HFFc6 (cell line): ENCODE results near the gene ARAP1. TPM values are rescaled to one million over a fixed set of nuclear protein-coding genes. Genes with fewer than 3 reads are reported as not detected.
A peak's percentile ranks its signal among the peaks of the same experiment; 100 is the strongest.

ENCODE experiments used
- DNase-seq: peaks from one replicate; pipeline ENCODE4 v3.0.0-alpha.2; 2018
- H3K27ac Mint-ChIP-seq: 2 replicates; pipeline ENCODE4 v1.8.0; 2020; ENCODE audit warnings: mild to moderate bottlenecking, mixed read lengths
- H3K27me3 Mint-ChIP-seq: 2 replicates; pipeline ENCODE4 v1.8.0; 2021; ENCODE audit warnings: mild to moderate bottlenecking, moderate library complexity, mixed read lengths; ENCODE audit not compliant: insufficient read depth
- H3K36me3 Mint-ChIP-seq: 2 replicates; pipeline ENCODE4 v1.8.0; 2021; ENCODE audit warnings: low read depth, mixed read lengths
- H3K4me1 Mint-ChIP-seq: 2 replicates; pipeline ENCODE4 v1.8.0; 2020; ENCODE audit warnings: low read depth, mixed read lengths
- H3K4me3 Mint-ChIP-seq: 2 replicates; pipeline ENCODE4 v1.8.0; 2020; ENCODE audit warnings: mild to moderate bottlenecking, moderate library complexity, mixed read lengths
- H3K9me3 Mint-ChIP-seq: 2 replicates; pipeline ENCODE4 v1.8.0; 2020; ENCODE audit warnings: mild to moderate bottlenecking, mixed read lengths
- total RNA-seq, 6 experiments: library from RNA; stranded (reverse); fragmentation: NEBNext Ultra II Directional; extraction: Animal tissue kit (Norgen Biotek cat#: 25700); gene quantifications; 2 replicates in 1 of 6; 3 replicates in 5 of 6; pipeline ENCODE4 v1.2.3, GENCODE V29; 2021
- TF ChIP-seq, protein P1 (sequence below): fragments of 200-600 bp; sonication (generic); IDR thresholded peaks from 2 replicates; pipeline ENCODE4 v1.5.0; 2021; ENCODE audit warnings: antibody characterized with exemption, mild to moderate bottlenecking

Gene ARAP1
- total RNA-seq, 6 experiments from 2014 or later, result 42.5 to 49.0 (median 46.8) TPM

DNA sequence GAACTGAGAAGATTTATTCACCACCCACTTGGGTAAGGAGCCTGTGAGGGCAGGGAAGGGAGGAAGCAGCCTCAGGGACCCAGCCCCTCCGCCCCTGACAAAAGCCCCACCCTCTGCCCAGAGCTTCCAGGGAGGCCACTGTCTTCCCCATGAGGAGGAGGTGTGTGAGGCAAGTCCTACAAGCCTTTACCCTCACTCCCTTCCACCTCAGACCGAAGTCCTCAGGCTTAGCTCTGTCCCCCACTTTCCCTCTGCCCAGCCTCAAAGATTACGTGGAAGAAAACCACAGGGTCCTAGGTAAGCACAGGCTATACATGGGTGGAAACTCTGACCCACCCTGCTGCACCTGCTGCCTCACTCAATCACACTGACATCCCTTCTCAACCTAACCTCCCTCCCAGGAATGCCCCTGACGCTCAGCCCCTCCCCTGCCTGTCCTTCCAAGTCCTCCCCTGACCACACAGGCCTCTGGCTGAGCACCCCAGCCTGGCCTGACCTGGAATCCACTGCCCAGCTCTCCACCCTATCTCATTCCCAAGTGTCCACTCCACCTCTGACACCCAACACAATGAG is 3.6 kb upstream of the ARAP1 start:
- Mint-ChIP-seq H3K4me3 (no peak overlapping the region), H3K4me1 (peaks cover 44% of the 10 kb centered on the region), H3K36me3 (peaks cover 18% of the 10 kb centered on the region), H3K27me3 (peaks cover 9% of the 10 kb centered on the region), H3K27ac (peak overlapping the region; percentile 6; the same call in 1 of the 2 replicates), H3K9me3 (peaks cover 12% of the 10 kb centered on the region)
- TF ChIP-seq, protein P1, sequence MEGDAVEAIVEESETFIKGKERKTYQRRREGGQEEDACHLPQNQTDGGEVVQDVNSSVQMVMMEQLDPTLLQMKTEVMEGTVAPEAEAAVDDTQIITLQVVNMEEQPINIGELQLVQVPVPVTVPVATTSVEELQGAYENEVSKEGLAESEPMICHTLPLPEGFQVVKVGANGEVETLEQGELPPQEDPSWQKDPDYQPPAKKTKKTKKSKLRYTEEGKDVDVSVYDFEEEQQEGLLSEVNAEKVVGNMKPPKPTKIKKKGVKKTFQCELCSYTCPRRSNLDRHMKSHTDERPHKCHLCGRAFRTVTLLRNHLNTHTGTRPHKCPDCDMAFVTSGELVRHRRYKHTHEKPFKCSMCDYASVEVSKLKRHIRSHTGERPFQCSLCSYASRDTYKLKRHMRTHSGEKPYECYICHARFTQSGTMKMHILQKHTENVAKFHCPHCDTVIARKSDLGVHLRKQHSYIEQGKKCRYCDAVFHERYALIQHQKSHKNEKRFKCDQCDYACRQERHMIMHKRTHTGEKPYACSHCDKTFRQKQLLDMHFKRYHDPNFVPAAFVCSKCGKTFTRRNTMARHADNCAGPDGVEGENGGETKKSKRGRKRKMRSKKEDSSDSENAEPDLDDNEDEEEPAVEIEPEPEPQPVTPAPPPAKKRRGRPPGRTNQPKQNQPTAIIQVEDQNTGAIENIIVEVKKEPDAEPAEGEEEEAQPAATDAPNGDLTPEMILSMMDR, result no peak
- no peak for DNase-seq

- H3K36me3 Mint-ChIP-seq, result peaks cover 12% of the 10 kb centered on the region; the same call in 1 of the 2 replicates
- no peak for DNase-seq
- H3K27ac Mint-ChIP-seq, result no peak overlapping the region
- H3K27me3 Mint-ChIP-seq, result peaks cover 9% of the 10 kb centered on the region
- H3K4me1 Mint-ChIP-seq, result peaks cover 46% of the 10 kb centered on the region
- no peak overlapping the region for H3K4me3 Mint-ChIP-seq
- peaks cover 6% of the 10 kb centered on the region; the same call in 1 of the 2 replicates for H3K9me3 Mint-ChIP-seq
- TF ChIP-seq, protein P1, result no peak
These were observed 2.4 kb upstream of the ARAP1 start for GRCh38 chr11:72754544-72755155.

GRCh38 chr11:72754149-72754543 is 1.9 kb upstream of the ARAP1 start:
- Mint-ChIP-seq H3K27me3 (peaks cover 9% of the 10 kb centered on the region), H3K9me3 (peaks cover under 1% of the 10 kb centered on the region; the same call in 1 of the 2 replicates)
- DNase-seq, result no peak

DNA sequence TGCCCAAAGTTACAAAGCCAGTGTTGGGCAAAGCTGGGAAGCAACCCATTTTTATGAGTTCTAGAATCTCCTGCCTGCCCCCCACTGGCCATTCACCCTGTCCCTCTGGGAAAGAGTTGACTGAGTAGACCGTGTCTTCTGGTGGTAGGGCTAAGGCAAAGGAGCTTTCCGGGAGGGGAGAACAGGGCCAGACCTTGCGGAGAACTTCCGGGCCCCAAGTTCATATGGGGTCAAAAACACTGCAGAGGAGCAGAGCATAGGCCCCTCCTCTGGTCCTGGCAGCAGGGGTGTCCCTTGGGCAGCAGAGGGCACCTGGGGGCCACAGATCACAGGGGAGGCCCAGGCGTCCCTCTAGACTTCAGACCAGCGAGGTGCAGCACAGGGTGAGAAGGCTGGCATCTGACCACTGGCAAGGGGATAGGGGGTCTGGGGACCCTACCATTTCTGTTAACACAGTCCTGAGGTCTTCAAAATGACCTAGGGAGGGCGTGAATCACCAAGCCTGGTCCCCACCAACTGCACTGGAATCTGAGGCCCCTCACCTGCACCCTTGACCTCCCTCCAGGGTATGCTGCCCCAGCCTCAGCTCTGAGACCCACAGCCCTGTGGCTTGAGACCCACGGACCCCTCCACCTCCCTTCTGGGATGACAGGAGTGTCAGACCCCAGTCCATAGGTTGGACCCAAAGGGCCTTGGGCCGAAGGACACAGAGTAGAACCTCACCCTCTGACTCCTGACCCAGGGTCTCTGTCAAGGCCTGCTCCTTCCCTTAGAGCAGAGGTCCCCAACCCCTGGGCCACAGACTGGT is 1.3 kb upstream of the ARAP1 start:
- TF ChIP-seq, protein P1, result peak; percentile 33
- H3K27ac Mint-ChIP-seq, result peak overlapping the region; percentile 96
- DNase-seq, result no peak
- peaks cover 5% of the 10 kb centered on the region; the same call in 1 of the 2 replicates for H3K36me3 Mint-ChIP-seq
- H3K4me1 Mint-ChIP-seq, result peaks cover 40% of the 10 kb centered on the region
- H3K9me3 Mint-ChIP-seq, result no peaks in the 10 kb centered on the region
- peaks cover 5% of the 10 kb centered on the region for H3K27me3 Mint-ChIP-seq
- H3K4me3 Mint-ChIP-seq, result peak overlapping the region; percentile 96

More at GRCh38 chr11:72754149-72754543, 1.9 kb upstream of the ARAP1 start:
- Mint-ChIP-seq H3K27ac (no peak overlapping the region), H3K4me1 (peaks cover 46% of the 10 kb centered on the region), H3K36me3 (peaks cover 9% of the 10 kb centered on the region; the same call in 1 of the 2 replicates), H3K4me3 (no peak overlapping the region)
- TF ChIP-seq, protein P1, result no peak

GRCh38 chr11:72751116-72752087 is 806 bp downstream of the ARAP1 start:
- TF ChIP-seq, protein P1, result no peak
- DNase-seq, result no peak
- H3K27me3 Mint-ChIP-seq, result peaks cover 5% of the 10 kb centered on the region
- H3K36me3 Mint-ChIP-seq, result peaks cover 5% of the 10 kb centered on the region; the same call in 1 of the 2 replicates
- peak overlapping the region; percentile 96 for H3K4me3 Mint-ChIP-seq
- 0 out of 2 replicates have a peak overlapping the region, but pooled peaks have one; percentile 52 for H3K27ac Mint-ChIP-seq
- peaks cover 30% of the 10 kb centered on the region for H3K4me1 Mint-ChIP-seq
- H3K9me3 Mint-ChIP-seq, result no peaks in the 10 kb centered on the region
